Heart right ventricle (tissue), 16 donors: ENCODE results near the gene PHF19. TPM values are rescaled to one million over a fixed set of nuclear protein-coding genes. Genes with fewer than 3 reads are reported as not detected.

Experiments used
- ATAC-seq, 8 donors: fragments of 200-7000 bp; cut with Tn5 transposase; one replicate each; pipeline ENCODE4 v1.9.1; 2020; ENCODE audit warnings: mild to moderate bottlenecking in 8 of 8, moderate library complexity in 8 of 8, moderate number of reproducible peaks in 1 of 8
- DNase-seq, 2 donors: peaks; one replicate each; pipeline ENCODE4 v3.0.0-alpha.2; 2020
- H3K27ac ChIP-seq, 10 donors: fragments of 200-600 bp; sonication (generic) in 2 of 10; one replicate each; pipeline versions ENCODE4 v1.5.0 to v1.8.0; 2020 to 2022; ENCODE audit warnings: mild to moderate bottlenecking in 3 of 10
- H3K27me3 ChIP-seq, 7 donors: fragments of 200-600 bp; one replicate each; pipeline ENCODE4 v1.8.0; 2021 to 2022; ENCODE audit warnings: mild to moderate bottlenecking in 2 of 7
- H3K36me3 ChIP-seq, 9 donors: fragments of 200-600 bp; sonication (generic) in 1 of 9; one replicate each; pipeline versions ENCODE4 v1.5.0 to v1.8.0; 2020 to 2022; ENCODE audit warnings: mild to moderate bottlenecking in 2 of 9
- H3K4me1 ChIP-seq, 9 donors: fragments of 200-600 bp; sonication (generic) in 1 of 9; one replicate each; pipeline versions ENCODE4 v1.5.0 to v1.8.0; 2020 to 2022; ENCODE audit warnings: mild to moderate bottlenecking in 4 of 9
- H3K4me3 ChIP-seq, 10 donors: fragments of 200-600 bp; sonication (generic) in 2 of 10; one replicate each; pipeline versions ENCODE4 v1.5.0 to v1.8.0; 2020 to 2022; ENCODE audit warnings: mild to moderate bottlenecking in 7 of 10, moderate library complexity in 2 of 10
- H3K9me3 ChIP-seq, 11 donors: fragments of 200-600 bp in 10 of 11; sonication (generic) in 2 of 11; one replicate each; pipeline versions ENCODE4 v1.5.0 to v1.8.0; 2013 to 2022; ENCODE audit warnings: mild to moderate bottlenecking in 2 of 11, control low read depth in 1 of 11, moderate library complexity in 1 of 11
- CTCF ChIP-seq, 9 donors: fragments of 200-600 bp; sonication (generic) in 2 of 9; IDR thresholded peaks; one replicate each; pipeline versions ENCODE4 v1.5.0 to v1.8.0; 2021 to 2022; ENCODE audit warnings: antibody characterized with exemption in 9 of 9, mild to moderate bottlenecking in 5 of 9, moderate library complexity in 1 of 9
- intact Hi-C, 10 donors: fragments of 100-400 bp; cut with DNase I; formaldehyde crosslinking; loops; one replicate each; pipeline versions ENCODE4 v1.11.1 to v1.14.2; 2022
- polyA plus RNA-seq, 2 donors: library from polyadenylated mRNA; stranded (reverse); fragments of 200-250 nt; gene quantifications; one replicate each; pipeline ENCODE4 v1.2.3, GENCODE V29; 2013
- total RNA-seq, 10 donors: library from RNA; stranded (reverse); fragmentation: NEBNext Ultra II Directional in 3 of 10; extraction: Animal tissue kit (Norgen Biotek cat#: 25700) in 3 of 10; gene quantifications; one replicate each; pipeline versions ENCODE4 v1.2.1 to v1.2.4, GENCODE V29; 2021 to 2023
- donor health status: Arrhythmogenic right ventricular cardiomyopathy.
- donor health status: ischemic (EF 13 %, LVEDD 7.1; RV severe dilation, severe dysfunction).
- donor health status: healthy with polysubstance abuse.
- donor health status: DM: no; HTN: yes; CAD: no.
- donor health status: DM: no; HTN: no; CAD: no.
- donor health status: ischemic (EF 25% LVEDD 6.9; RV normal size, moderate dysfunction).
- donor health status: ischemic (EF 25% LVEDD 5.7; RV mildly dilated, moderate dysfunction).
- donor health status: healthy.
- donor health status: DM: yes; HTN: yes; CAD: no.
- donor health status: Ischemic cardiomyopathy.
- donor health status: ischemic (EF 35%, LVEDD 5.7; RV mildly dilated, moderate dysfunction).
- donor health status: nonischemic (EF 11% LVEDD 7.7; RV severe dilation, severe dysfunction).
- donor health status: DM: yes; HTN: yes; CAD: no.
- donor health status: PGD.
- donor health status: ischemic (EF 29% LVEDD 5.4; RV normal size, mild dysfunction).
- donor health status: nonischemic (EF 23%, LVEDD 6.1; RV moderate dilation, normal function).

PHF19 gene
- total and polyA plus RNA-seq, 12 donors, result 9.2 to 24.0 (median 12.8) TPM

- H3K27ac ChIP-seq, result no peak overlapping the region
- no peak overlapping the region for H3K4me3 ChIP-seq
- H3K4me1 ChIP-seq, result no peaks in the 10 kb centered on the region
- no peak for ATAC-seq
- H3K9me3 ChIP-seq, result peaks cover 0 to 71% (median 18%) of the 10 kb centered on the region in 11 donors
- no peaks in the 10 kb centered on the region for H3K27me3 ChIP-seq
- no peak for TF ChIP-seq CTCF (IDR thresholded peaks at IDR 0.05)
- peaks cover 0 to 8% (median 0%) of the 10 kb centered on the region in 9 donors for H3K36me3 ChIP-seq
- intact Hi-C loops, result no loop called here
- DNase-seq, result no peak
Measured at GRCh38 chr9:120807607-120808379, 69.2 kb downstream of the PHF19 start.

Other genes with a start within 250 kb of the PHF19 start
- 10 to 100 TPM in 5 of 10 donors, 1 to 10 TPM in 5; 5.2 to 39.1 (median 9.6) TPM for gene MEGF9, start 162.7 kb downstream of the PHF19 start, total RNA-seq
- gene MEGF9, start 162.7 kb downstream of the PHF19 start, polyA plus RNA-seq, result 1 to 10 TPM; 3.0 TPM
- gene FBXW2, start 83.8 kb downstream of the PHF19 start, total RNA-seq, result 10 to 100 TPM; 38.7 to 52.0 (median 46.1) TPM
- 10 to 100 TPM in 1 of 2 donors, 1 to 10 TPM in 1; 7.5 to 14.8 TPM for gene FBXW2, start 83.8 kb downstream of the PHF19 start, polyA plus RNA-seq
- 10 to 100 TPM in 8 of 10 donors, 1 to 10 TPM in 2; 7.7 to 22.8 (median 15.4) TPM for gene PSMD5, start 34.3 kb downstream of the PHF19 start, total RNA-seq
- 1 to 10 TPM; 8.0 to 9.4 TPM for gene PSMD5, start 34.3 kb downstream of the PHF19 start, polyA plus RNA-seq
- 1 to 10 TPM; 1.1 to 6.7 (median 1.9) TPM for gene TRAF1, start 49.6 kb upstream of the PHF19 start, total RNA-seq
- gene TRAF1, start 49.6 kb upstream of the PHF19 start, polyA plus RNA-seq, result 1 to 10 TPM; 2.2 to 5.7 TPM
- gene C5, start 173.1 kb upstream of the PHF19 start, total RNA-seq, result 1 to 10 TPM in 3 of 10 donors, under 1 TPM in 7; 0.35 to 1.2 (median 0.50) TPM
- gene C5, start 173.1 kb upstream of the PHF19 start, polyA plus RNA-seq, result 1 to 10 TPM in 1 of 2 donors, under 1 TPM in 1; 0.35 to 1.5 TPM
- gene CNTRL, start 197.8 kb upstream of the PHF19 start, total RNA-seq, result 1 to 10 TPM; 3.6 to 7.5 (median 4.2) TPM
- 1 to 10 TPM; 2.5 to 5.1 TPM for gene CNTRL, start 197.8 kb upstream of the PHF19 start, polyA plus RNA-seq